Caco-2 (cell line): ENCODE measurements around the gene EZR. TPM values are rescaled to one million over a fixed set of nuclear protein-coding genes. Genes with fewer than 3 reads are reported as not detected.

Experiments used
- BruUV-seq: library from RNA; stranded (reverse); fragments of 400-500 nt; replicated peaks from 2 replicates; lab custom pipeline; 2021; lab: Mats Ljungman, UMichigan
- CTCF ChIA-PET: fragments of 300-600 bp; sonication (Branson Sonifier 250); formaldehyde crosslinking; loops from one replicate; lab custom pipeline; 2022; ENCODE audit warnings: antibody characterized with exemption; lab: Charles Lee
- POLR2A ChIA-PET: fragments of 300-600 bp; sonication (Branson Sonifier 250); formaldehyde crosslinking; loops from one replicate; lab custom pipeline; 2022; ENCODE audit warnings: antibody characterized with exemption; lab: Charles Lee
- DNase-seq, 2 experiments: peaks; one replicate each; pipeline versions ENCODE4 v3.0.0 to v3.0.0-alpha.2; 2020 to 2022
- H3K27me3 ChIP-seq: replicated peaks from 2 replicates; pipeline ENCODE4 v1.6.0; 2011; ENCODE audit warnings: low read length; ENCODE audit not compliant: control insufficient read depth, insufficient read depth
- H3K36me3 ChIP-seq: 2 replicates; pipeline ENCODE4 v1.5.1; 2011; ENCODE audit warnings: low read length; ENCODE audit not compliant: control insufficient read depth, insufficient read depth
- H3K4me1 ChIP-seq: fragments of 250-450 bp; sonication (Bioruptor Pico); 2 replicates; pipeline ENCODE4 v1.5.1; 2020; ENCODE audit warnings: mild to moderate bottlenecking
- H3K4me3 ChIP-seq: 2 replicates; pipeline ENCODE4 v1.5.1; 2011; ENCODE audit warnings: low read depth, mild to moderate bottlenecking, control low read depth, low read length
- H3K9me3 ChIP-seq: fragments of 250-450 bp; sonication (Bioruptor Pico); 2 replicates; pipeline ENCODE4 v1.5.1; 2020; ENCODE audit warnings: mild to moderate bottlenecking, moderate library complexity
- H3K27ac Mint-ChIP-seq: one replicate; pipeline ENCODE4 v1.8.0; 2022; ENCODE audit warnings: mixed read lengths; ENCODE audit not compliant: unreplicated experiment
- H3K27me3 Mint-ChIP-seq: one replicate; pipeline ENCODE4 v1.8.0; 2022; ENCODE audit warnings: mixed read lengths; ENCODE audit not compliant: insufficient read depth, unreplicated experiment
- H3K36me3 Mint-ChIP-seq: one replicate; pipeline ENCODE4 v1.8.0; 2022; ENCODE audit warnings: mild to moderate bottlenecking, mixed read lengths; ENCODE audit not compliant: insufficient read depth, unreplicated experiment
- H3K4me1 Mint-ChIP-seq: one replicate; pipeline ENCODE4 v1.8.0; 2022; ENCODE audit warnings: low read depth, mixed read lengths; ENCODE audit not compliant: unreplicated experiment
- H3K4me3 Mint-ChIP-seq: one replicate; pipeline ENCODE4 v1.8.0; 2022; ENCODE audit warnings: mild to moderate bottlenecking, moderate library complexity, mixed read lengths; ENCODE audit not compliant: unreplicated experiment
- H3K9me3 Mint-ChIP-seq: one replicate; pipeline ENCODE4 v1.8.0; 2022; ENCODE audit warnings: mixed read lengths; ENCODE audit not compliant: unreplicated experiment
- intact Hi-C: fragments of 100-400 bp; cut with micrococcal nuclease; formaldehyde crosslinking; loops from one replicate; pipeline ENCODE4 v1.10.0; 2022; ENCODE audit not compliant: unreplicated experiment
- total RNA-seq: library from RNA; stranded (reverse); gene quantifications from 2 replicates; pipeline ENCODE4 v1.2.3, GENCODE V29; 2022
- TF ChIP-seq, protein P1 (sequence below), 2 experiments: fragments of 200-600 bp in 1 of 2; IDR thresholded peaks; 1 replicate in 1 of 2; 2 replicates in 1 of 2; pipeline versions ENCODE4 v1.5.1 to v1.8.0; 2011 to 2022; ENCODE audit warnings: antibody characterized with exemption in 1 of 2, control low read depth in 1 of 2, inconsistent platforms in 1 of 2, low read depth in 1 of 2, low read length in 1 of 2, mild to moderate bottlenecking in 1 of 2, moderate library complexity in 1 of 2; ENCODE audit not compliant: insufficient read depth in 1 of 2, severe bottlenecking in 1 of 2, unreplicated experiment in 1 of 2

Gene EZR
- total RNA-seq, 1 experiment from 2014 or later, result 290 TPM

DNA sequence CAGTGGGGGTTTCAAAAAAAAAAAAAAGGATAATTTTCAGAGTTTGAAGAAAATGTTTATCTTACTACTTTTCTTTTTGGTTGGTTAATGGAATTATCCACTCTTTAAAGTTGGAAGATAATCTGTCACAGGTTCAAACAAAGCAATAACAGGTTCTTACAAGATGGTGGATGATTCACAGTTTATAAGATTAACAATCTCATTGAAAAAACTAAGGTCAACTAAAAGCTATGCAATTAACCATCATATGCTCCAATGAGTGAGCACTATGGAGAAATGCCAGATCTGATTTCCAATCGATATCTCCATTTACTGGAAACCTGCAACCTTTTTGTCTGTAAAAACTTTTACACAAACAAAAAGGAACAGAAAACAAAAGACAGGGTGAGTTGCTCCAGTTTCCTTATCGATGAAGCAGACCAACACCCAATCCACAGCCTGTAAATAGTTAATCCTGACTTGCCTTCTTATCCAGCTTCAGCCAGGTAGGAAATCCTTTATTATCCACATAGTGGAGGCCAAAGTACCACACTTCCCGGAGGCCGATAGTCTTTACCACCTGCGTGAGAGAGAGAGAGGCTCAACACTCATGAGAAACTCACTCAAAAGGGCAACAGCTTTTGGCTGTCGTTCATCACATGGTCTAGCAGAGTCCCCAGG lies 32.4 kb downstream of the EZR start:
- Histone ChIP-seq H3K27me3 (no peaks in the 10 kb centered on the region), H3K36me3 (peaks cover 6% of the 10 kb centered on the region), H3K9me3 (no peaks in the 10 kb centered on the region), H3K4me3 (no peak overlapping the region), H3K4me1 (peaks cover 12% of the 10 kb centered on the region)
- no peak for DNase-seq
- POLR2A ChIA-PET, result no interaction called here
- Mint-ChIP-seq H3K4me3 (no peak overlapping the region), H3K4me1 (peaks cover 7% of the 10 kb centered on the region), H3K36me3 (peaks cover 96% of the 10 kb centered on the region), H3K27me3 (no peaks in the 10 kb centered on the region), H3K9me3 (no peaks in the 10 kb centered on the region), H3K27ac (no peak overlapping the region)
- TSS peak; percentile 5 for BruUV-seq
- TF ChIP-seq, protein P1, sequence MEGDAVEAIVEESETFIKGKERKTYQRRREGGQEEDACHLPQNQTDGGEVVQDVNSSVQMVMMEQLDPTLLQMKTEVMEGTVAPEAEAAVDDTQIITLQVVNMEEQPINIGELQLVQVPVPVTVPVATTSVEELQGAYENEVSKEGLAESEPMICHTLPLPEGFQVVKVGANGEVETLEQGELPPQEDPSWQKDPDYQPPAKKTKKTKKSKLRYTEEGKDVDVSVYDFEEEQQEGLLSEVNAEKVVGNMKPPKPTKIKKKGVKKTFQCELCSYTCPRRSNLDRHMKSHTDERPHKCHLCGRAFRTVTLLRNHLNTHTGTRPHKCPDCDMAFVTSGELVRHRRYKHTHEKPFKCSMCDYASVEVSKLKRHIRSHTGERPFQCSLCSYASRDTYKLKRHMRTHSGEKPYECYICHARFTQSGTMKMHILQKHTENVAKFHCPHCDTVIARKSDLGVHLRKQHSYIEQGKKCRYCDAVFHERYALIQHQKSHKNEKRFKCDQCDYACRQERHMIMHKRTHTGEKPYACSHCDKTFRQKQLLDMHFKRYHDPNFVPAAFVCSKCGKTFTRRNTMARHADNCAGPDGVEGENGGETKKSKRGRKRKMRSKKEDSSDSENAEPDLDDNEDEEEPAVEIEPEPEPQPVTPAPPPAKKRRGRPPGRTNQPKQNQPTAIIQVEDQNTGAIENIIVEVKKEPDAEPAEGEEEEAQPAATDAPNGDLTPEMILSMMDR (IDR thresholded peaks at IDR 0.05; ENCODE audit: insufficient read depth in 1 of 2, low read depth in 1 of 2, low read length in 1 of 2, severe bottlenecking in 1 of 2, unreplicated experiment in 1 of 2), result no peak
- intact Hi-C loops, result no loop called here
- CTCF ChIA-PET, result no interaction called here

GRCh38 chr6:158785036-158785435 lies 34.1 kb downstream of the EZR start:
- BruUV-seq, result no TSS peak
- intact Hi-C loops, result no loop called here
- Mint-ChIP-seq H3K4me1 (peaks cover 18% of the 10 kb centered on the region), H3K36me3 (peaks cover 100% of the 10 kb centered on the region), H3K27me3 (no peaks in the 10 kb centered on the region), H3K9me3 (no peaks in the 10 kb centered on the region), H3K4me3 (no peak overlapping the region), H3K27ac (no peak overlapping the region)
- ChIA-PET POLR2A (no interaction called here), CTCF (no interaction called here)
- H3K27me3 ChIP-seq, result no peaks in the 10 kb centered on the region
- no peak for DNase-seq
- H3K36me3 ChIP-seq, result peaks cover 13% of the 10 kb centered on the region
- TF ChIP-seq, protein P1 (IDR thresholded peaks at IDR 0.05; ENCODE audit: insufficient read depth in 1 of 2, low read depth in 1 of 2, low read length in 1 of 2, severe bottlenecking in 1 of 2, unreplicated experiment in 1 of 2), result no peak
- H3K4me3 ChIP-seq, result no peak overlapping the region
- no peaks in the 10 kb centered on the region for H3K9me3 ChIP-seq
- H3K4me1 ChIP-seq, result peaks cover 16% of the 10 kb centered on the region

- H3K27me3 ChIP-seq, result no peaks in the 10 kb centered on the region
- peaks cover 16% of the 10 kb centered on the region for H3K4me1 ChIP-seq
- no peak overlapping the region for H3K4me3 ChIP-seq
- Mint-ChIP-seq H3K27me3 (no peaks in the 10 kb centered on the region), H3K9me3 (no peaks in the 10 kb centered on the region), H3K4me3 (no peak overlapping the region), H3K27ac (no peak overlapping the region), H3K4me1 (peaks cover 18% of the 10 kb centered on the region), H3K36me3 (peaks cover 97% of the 10 kb centered on the region)
- DNase-seq, result no peak
- BruUV-seq, result no TSS peak
- TF ChIP-seq, protein P1 (IDR thresholded peaks at IDR 0.05; ENCODE audit: insufficient read depth in 1 of 2, low read depth in 1 of 2, low read length in 1 of 2, severe bottlenecking in 1 of 2, unreplicated experiment in 1 of 2), result no peak
- ChIA-PET POLR2A (no interaction called here), CTCF (no interaction called here)
- H3K36me3 ChIP-seq, result peaks cover 13% of the 10 kb centered on the region
- intact Hi-C loops, result no loop called here
- no peaks in the 10 kb centered on the region for H3K9me3 ChIP-seq
These were observed 34.7 kb downstream of the EZR start for GRCh38 chr6:158784505-158784904.
